Measurements from ENCODE around the gene NSUN2. TPM values are rescaled to one million over a fixed set of nuclear protein-coding genes. Genes with fewer than 3 reads are reported as not detected.

Gene NSUN2
- 41.0 and 57.5 TPM in 2 replicates for total RNA-seq

DNA sequence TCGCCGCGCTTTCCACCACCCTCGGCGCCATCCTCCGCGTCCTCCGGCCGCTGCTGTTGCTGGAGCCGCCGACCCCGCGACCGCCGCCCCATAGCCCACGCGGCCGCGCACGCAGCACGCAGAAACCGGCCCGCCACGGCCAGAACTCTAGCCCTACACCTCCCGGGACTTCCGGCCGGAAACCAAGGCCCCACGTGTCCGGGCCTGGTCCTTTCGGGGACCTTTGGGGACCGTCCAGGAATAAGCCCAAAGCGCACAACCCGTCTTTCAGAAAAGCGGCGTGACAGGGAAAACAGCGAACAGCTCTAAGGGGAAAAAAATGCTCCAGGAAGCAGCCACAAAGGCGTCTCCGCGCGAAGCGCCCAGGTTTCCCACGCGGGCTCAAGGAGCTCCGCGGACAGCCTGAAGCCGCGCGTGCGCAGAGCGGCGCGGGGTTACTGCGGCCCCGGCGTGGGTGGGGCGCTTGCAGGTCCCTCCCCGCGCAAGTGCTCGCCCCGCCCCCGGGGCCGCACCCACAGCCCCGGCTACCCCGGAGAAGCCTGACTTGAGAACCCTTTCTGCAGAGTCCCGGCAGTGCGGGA lies at the start of gene NSUN2, which contains the start of gene SRD5A1:
TSS of gene NSUN2 (minus strand) at position 157 of the 581 bp plus-strand sequence. CDS start at position 92, 65 bp downstream.
TSS of gene SRD5A1 (plus strand) at position 553 of the 581 bp plus-strand sequence. CDS start 137 bp downstream, outside the sequence.

Other genes starting within 250 kb of the NSUN2 start
- gene UBE2QL1, start 184.2 kb downstream of the NSUN2 start, total RNA-seq, result 0.06 and 0.13 TPM in 2 replicates
- 10.0 and 11.1 TPM in 2 replicates for gene SRD5A1, start 396 bp upstream of the NSUN2 start, total RNA-seq
- 11.8 and 12.3 TPM in 2 replicates for gene TENT4A, start 80.4 kb upstream of the NSUN2 start, total RNA-seq